Smooth muscle cell (in vitro differentiated cells): ENCODE measurements around the gene LOX. TPM values are rescaled to one million over a fixed set of nuclear protein-coding genes. Genes with fewer than 3 reads are reported as not detected.

Experiments used
- DNase-seq: peaks from one replicate; lab custom pipeline; 2025; ENCODE audit not compliant: unreplicated experiment; lab: John Stamatoyannopoulos, UW
- H2AFZ ChIP-seq: fragments of 200-600 bp; sonication (generic); 2 replicates; pipeline ENCODE4 v1.6.0; 2016; ENCODE audit warnings: antibody characterized with exemption, low read depth, mild to moderate bottlenecking
- H3F3A ChIP-seq: fragments of 200-600 bp; sonication (generic); 2 replicates; pipeline ENCODE4 v1.6.0; 2017; ENCODE audit warnings: antibody characterized with exemption, low read depth
- H3K27ac ChIP-seq: fragments of 200-600 bp; sonication (generic); 2 replicates; pipeline ENCODE4 v1.5.1; 2016; ENCODE audit warnings: low read depth, mild to moderate bottlenecking
- H3K27me3 ChIP-seq: fragments of 200-600 bp; sonication (generic); 2 replicates; pipeline ENCODE4 v1.6.1; 2016; ENCODE audit warnings: low read depth, mild to moderate bottlenecking
- H3K36me3 ChIP-seq: fragments of 200-600 bp; sonication (generic); 2 replicates; pipeline ENCODE4 v1.5.1; 2016; ENCODE audit warnings: low read depth
- H3K4me1 ChIP-seq: fragments of 200-600 bp; sonication (generic); 2 replicates; pipeline ENCODE4 v1.5.1; 2016; ENCODE audit warnings: low read depth
- H3K4me2 ChIP-seq: fragments of 200-600 bp; sonication (generic); 2 replicates; pipeline ENCODE4 v1.6.0; 2016; ENCODE audit warnings: mild to moderate bottlenecking
- H3K4me3 ChIP-seq: fragments of 200-600 bp; sonication (generic); 2 replicates; pipeline ENCODE4 v1.5.1; 2016; ENCODE audit warnings: mild to moderate bottlenecking
- H3K79me2 ChIP-seq: fragments of 200-600 bp; sonication (generic); 2 replicates; pipeline ENCODE4 v1.6.0; 2016; ENCODE audit warnings: low read depth, mild to moderate bottlenecking
- H3K9ac ChIP-seq: fragments of 200-600 bp; sonication (generic); 2 replicates; pipeline ENCODE4 v1.6.0; 2016; ENCODE audit warnings: low read depth
- H3K9me3 ChIP-seq: fragments of 200-600 bp; sonication (generic); replicated peaks from 2 replicates; pipeline ENCODE4 v1.5.1; 2016; ENCODE audit warnings: low read depth
- H4K20me1 ChIP-seq: fragments of 200-600 bp; sonication (generic); 2 replicates; pipeline ENCODE4 v1.6.0; 2016; ENCODE audit warnings: low read depth
- CTCF ChIP-seq: fragments of 200-600 bp; sonication (generic); IDR thresholded peaks from 2 replicates; pipeline ENCODE4 v1.5.1; 2017; ENCODE audit warnings: borderline replicate concordance, mild to moderate bottlenecking, antibody characterized with exemption; ENCODE audit not compliant: insufficient read depth, poor library complexity, severe bottlenecking
- WGBS: methylation state at CpG from one replicate; pipeline ENCODE4 v1.1.7; 2016; ENCODE audit warnings: low lambda C conversion rate; 5-methylcytosine and 5-hydroxymethylcytosine counted together
- polyA plus RNA-seq: library from polyadenylated mRNA; unstranded; fragments of >200 nt; fragmentation: Nextera tagmentation; extraction: Ambion mirVana; gene quantifications from 2 replicates; pipeline ENCODE4 v1.2.1, GENCODE V29; 2016
- total RNA-seq: library from RNA; depleted of rRNA; stranded (reverse); fragments of >200 nt; gene quantifications from 2 replicates; pipeline ENCODE4 v1.2.3, GENCODE V29; 2014

LOX gene
- total and polyA plus RNA-seq, 2 experiments from 2014 or later, result 642 to 808 TPM

GRCh38 chr5:122124766-122125165, 46.7 kb upstream of the LOX start:
- H3K27ac ChIP-seq, result peak overlapping the region; percentile 98
- no peak for DNase-seq
- no peaks in the 10 kb centered on the region for H3K36me3 ChIP-seq
- TF ChIP-seq CTCF, result no peak
- no peaks in the 10 kb centered on the region for H3K9me3 ChIP-seq
- peak overlapping the region; percentile 70 for H3K4me2 ChIP-seq
- H3K4me3 ChIP-seq, result no peak overlapping the region
- no peaks in the 10 kb centered on the region for H4K20me1 ChIP-seq
- H3K4me1 ChIP-seq, result peaks cover 20% of the 10 kb centered on the region
- no peak overlapping the region for H3K9ac ChIP-seq
- no peak overlapping the region for H2AFZ ChIP-seq
- no peaks in the 10 kb centered on the region for H3F3A ChIP-seq
- 71% methylated on average over 2 of the region's 2 CpGs for WGBS
- no peaks in the 10 kb centered on the region for H3K79me2 ChIP-seq
- H3K27me3 ChIP-seq, result no peaks in the 10 kb centered on the region

- Histone ChIP-seq H3K79me2 (no peaks in the 10 kb centered on the region), H4K20me1 (no peaks in the 10 kb centered on the region), H3K27ac (peak overlapping the region; percentile 62), H3K27me3 (no peaks in the 10 kb centered on the region), H3K4me2 (no peak overlapping the region), H3K36me3 (no peaks in the 10 kb centered on the region), H2AFZ (no peak overlapping the region), H3F3A (no peaks in the 10 kb centered on the region), H3K4me1 (peaks cover 3% of the 10 kb centered on the region), H3K4me3 (no peak overlapping the region), H3K9ac (no peak overlapping the region), H3K9me3 (no peaks in the 10 kb centered on the region)
- TF ChIP-seq CTCF, result no peak
- WGBS, result 67% methylated on average over 11 of the region's 11 CpGs
- DNase-seq, result no peak
These were observed 43.7 kb upstream of the LOX start for GRCh38 chr5:122121479-122122465.

GRCh38 chr5:122120957-122121356, 42.9 kb upstream of the LOX start:
- Histone ChIP-seq H3K27ac (no peak overlapping the region), H2AFZ (no peak overlapping the region), H3K9ac (no peak overlapping the region), H3K79me2 (no peaks in the 10 kb centered on the region), H3F3A (no peaks in the 10 kb centered on the region), H3K4me1 (no peaks in the 10 kb centered on the region), H4K20me1 (no peaks in the 10 kb centered on the region), H3K4me3 (no peak overlapping the region), H3K36me3 (no peaks in the 10 kb centered on the region), H3K27me3 (no peaks in the 10 kb centered on the region), H3K9me3 (no peaks in the 10 kb centered on the region), H3K4me2 (no peak overlapping the region)
- DNase-seq, result no peak
- WGBS, result 77% methylated on average over 2 of the region's 2 CpGs
- TF ChIP-seq CTCF, result no peak
